ENCODE results near the gene COL4A4. TPM values are rescaled to one million over a fixed set of nuclear protein-coding genes. Genes with fewer than 3 reads are reported as not detected.

COL4A4 gene
- total and polyA plus RNA-seq, 2 of the 13 experiments (the other 11 are each of a cell fraction or from before 2014, with no cell fraction given) = not detected

GRCh38 chr2:227038550-227039189 is 125.3 kb downstream of the COL4A4 start (continued):
- TF ChIP-seq RORA (CRISPR knock-in tag; IDR thresholded peaks at IDR 0.05) = 0 out of 2 replicates have a peak, but pooled peaks have one; percentile 51
- TF ChIP-seq MAX (IDR thresholded peaks at IDR 0.05) = peak; percentile 40; the same call in 1 of the 2 replicates
- TF ChIP-seq, protein P1, sequence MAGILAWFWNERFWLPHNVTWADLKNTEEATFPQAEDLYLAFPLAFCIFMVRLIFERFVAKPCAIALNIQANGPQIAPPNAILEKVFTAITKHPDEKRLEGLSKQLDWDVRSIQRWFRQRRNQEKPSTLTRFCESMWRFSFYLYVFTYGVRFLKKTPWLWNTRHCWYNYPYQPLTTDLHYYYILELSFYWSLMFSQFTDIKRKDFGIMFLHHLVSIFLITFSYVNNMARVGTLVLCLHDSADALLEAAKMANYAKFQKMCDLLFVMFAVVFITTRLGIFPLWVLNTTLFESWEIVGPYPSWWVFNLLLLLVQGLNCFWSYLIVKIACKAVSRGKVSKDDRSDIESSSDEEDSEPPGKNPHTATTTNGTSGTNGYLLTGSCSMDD (CRISPR knock-in tag; IDR thresholded peaks at IDR 0.05) = no peak
- TF ChIP-seq, protein P2, sequence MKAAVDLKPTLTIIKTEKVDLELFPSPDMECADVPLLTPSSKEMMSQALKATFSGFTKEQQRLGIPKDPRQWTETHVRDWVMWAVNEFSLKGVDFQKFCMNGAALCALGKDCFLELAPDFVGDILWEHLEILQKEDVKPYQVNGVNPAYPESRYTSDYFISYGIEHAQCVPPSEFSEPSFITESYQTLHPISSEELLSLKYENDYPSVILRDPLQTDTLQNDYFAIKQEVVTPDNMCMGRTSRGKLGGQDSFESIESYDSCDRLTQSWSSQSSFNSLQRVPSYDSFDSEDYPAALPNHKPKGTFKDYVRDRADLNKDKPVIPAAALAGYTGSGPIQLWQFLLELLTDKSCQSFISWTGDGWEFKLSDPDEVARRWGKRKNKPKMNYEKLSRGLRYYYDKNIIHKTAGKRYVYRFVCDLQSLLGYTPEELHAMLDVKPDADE (CRISPR knock-in tag; IDR thresholded peaks at IDR 0.05) = no peak
- peak; percentile 86 for TF ChIP-seq RERE (CRISPR knock-in tag; IDR thresholded peaks at IDR 0.05; ENCODE audit: low read depth)
- TF ChIP-seq FOXO1 (CRISPR knock-in tag; IDR thresholded peaks at IDR 0.05) = no peak
- TF ChIP-seq, protein P3, sequence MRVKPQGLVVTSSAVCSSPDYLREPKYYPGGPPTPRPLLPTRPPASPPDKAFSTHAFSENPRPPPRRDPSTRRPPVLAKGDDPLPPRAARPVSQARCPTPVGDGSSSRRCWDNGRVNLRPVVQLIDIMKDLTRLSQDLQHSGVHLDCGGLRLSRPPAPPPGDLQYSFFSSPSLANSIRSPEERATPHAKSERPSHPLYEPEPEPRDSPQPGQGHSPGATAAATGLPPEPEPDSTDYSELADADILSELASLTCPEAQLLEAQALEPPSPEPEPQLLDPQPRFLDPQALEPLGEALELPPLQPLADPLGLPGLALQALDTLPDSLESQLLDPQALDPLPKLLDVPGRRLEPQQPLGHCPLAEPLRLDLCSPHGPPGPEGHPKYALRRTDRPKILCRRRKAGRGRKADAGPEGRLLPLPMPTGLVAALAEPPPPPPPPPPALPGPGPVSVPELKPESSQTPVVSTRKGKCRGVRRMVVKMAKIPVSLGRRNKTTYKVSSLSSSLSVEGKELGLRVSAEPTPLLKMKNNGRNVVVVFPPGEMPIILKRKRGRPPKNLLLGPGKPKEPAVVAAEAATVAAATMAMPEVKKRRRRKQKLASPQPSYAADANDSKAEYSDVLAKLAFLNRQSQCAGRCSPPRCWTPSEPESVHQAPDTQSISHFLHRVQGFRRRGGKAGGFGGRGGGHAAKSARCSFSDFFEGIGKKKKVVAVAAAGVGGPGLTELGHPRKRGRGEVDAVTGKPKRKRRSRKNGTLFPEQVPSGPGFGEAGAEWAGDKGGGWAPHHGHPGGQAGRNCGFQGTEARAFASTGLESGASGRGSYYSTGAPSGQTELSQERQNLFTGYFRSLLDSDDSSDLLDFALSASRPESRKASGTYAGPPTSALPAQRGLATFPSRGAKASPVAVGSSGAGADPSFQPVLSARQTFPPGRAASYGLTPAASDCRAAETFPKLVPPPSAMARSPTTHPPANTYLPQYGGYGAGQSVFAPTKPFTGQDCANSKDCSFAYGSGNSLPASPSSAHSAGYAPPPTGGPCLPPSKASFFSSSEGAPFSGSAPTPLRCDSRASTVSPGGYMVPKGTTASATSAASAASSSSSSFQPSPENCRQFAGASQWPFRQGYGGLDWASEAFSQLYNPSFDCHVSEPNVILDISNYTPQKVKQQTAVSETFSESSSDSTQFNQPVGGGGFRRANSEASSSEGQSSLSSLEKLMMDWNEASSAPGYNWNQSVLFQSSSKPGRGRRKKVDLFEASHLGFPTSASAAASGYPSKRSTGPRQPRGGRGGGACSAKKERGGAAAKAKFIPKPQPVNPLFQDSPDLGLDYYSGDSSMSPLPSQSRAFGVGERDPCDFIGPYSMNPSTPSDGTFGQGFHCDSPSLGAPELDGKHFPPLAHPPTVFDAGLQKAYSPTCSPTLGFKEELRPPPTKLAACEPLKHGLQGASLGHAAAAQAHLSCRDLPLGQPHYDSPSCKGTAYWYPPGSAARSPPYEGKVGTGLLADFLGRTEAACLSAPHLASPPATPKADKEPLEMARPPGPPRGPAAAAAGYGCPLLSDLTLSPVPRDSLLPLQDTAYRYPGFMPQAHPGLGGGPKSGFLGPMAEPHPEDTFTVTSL (CRISPR knock-in tag; IDR thresholded peaks at IDR 0.05; ENCODE audit: borderline replicate concordance) = peak; percentile 81; the same call in 1 of the 2 replicates
- no peak for TF ChIP-seq MIER3 (CRISPR knock-in tag; IDR thresholded peaks at IDR 0.05; ENCODE audit: borderline replicate concordance)
- no peak; the same call in 1 of the 2 replicates for TF ChIP-seq ZMYM4 (CRISPR knock-in tag; IDR thresholded peaks at IDR 0.05)
- TF ChIP-seq TOE1 (CRISPR knock-in tag; IDR thresholded peaks at IDR 0.05) = no peak
- no peak for TF ChIP-seq NR2F1 (CRISPR knock-in tag; IDR thresholded peaks at IDR 0.05)
- TF ChIP-seq MEF2D (CRISPR knock-in tag; IDR thresholded peaks at IDR 0.05) = peak; percentile 70; the same call in 1 of the 2 replicates
- TF ChIP-seq ZBTB42 (CRISPR knock-in tag; IDR thresholded peaks at IDR 0.05) = peak; percentile 61; the same call in 1 of the 2 replicates
- TF ChIP-seq ZNF552 (CRISPR knock-in tag; IDR thresholded peaks at IDR 0.05; ENCODE audit: borderline replicate concordance) = 0 out of 2 replicates have a peak, but pooled peaks have one; percentile 26
- TF ChIP-seq NR1H2 (CRISPR knock-in tag; IDR thresholded peaks at IDR 0.05; ENCODE audit: borderline replicate concordance, low read depth) = no peak

Measured in HepG2 (cell line).